GM12874 (cell line): ENCODE data around the gene PANK3.

ENCODE experiments used
- TF ChIP-seq, protein P1 (sequence below): IDR thresholded peaks from 2 replicates; pipeline ENCODE4 v1.5.1; 2011; ENCODE audit warnings: low read depth, mild to moderate bottlenecking, control low read depth, low read length, moderate library complexity; ENCODE audit not compliant: insufficient read depth

Gene PANK3

DNA sequence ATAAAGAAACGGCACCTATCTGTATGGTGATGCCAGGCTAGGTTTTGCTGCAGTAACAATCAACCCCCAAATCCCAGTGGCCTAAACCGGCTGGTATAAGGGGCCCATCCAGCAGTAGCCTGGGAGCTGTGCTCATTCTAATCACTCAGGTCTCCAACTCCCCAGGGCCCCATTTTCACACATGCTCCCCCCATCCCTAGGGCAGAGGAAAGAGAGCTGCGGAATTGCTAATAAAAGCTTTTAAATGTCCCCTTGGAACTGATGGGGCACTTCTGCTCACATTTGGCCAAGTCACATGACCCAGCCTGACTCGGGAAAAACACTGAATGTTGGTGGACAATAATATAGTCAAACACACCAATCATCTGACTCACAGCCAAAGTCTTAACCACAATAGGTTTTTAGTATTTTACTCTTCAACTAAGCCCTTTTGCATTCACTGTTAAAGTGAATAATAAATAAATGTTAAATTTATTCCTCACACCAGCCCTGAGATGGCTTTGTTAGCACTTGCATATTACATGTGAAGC, 48.5 kb downstream of the PANK3 start:
- TF ChIP-seq, protein P1, sequence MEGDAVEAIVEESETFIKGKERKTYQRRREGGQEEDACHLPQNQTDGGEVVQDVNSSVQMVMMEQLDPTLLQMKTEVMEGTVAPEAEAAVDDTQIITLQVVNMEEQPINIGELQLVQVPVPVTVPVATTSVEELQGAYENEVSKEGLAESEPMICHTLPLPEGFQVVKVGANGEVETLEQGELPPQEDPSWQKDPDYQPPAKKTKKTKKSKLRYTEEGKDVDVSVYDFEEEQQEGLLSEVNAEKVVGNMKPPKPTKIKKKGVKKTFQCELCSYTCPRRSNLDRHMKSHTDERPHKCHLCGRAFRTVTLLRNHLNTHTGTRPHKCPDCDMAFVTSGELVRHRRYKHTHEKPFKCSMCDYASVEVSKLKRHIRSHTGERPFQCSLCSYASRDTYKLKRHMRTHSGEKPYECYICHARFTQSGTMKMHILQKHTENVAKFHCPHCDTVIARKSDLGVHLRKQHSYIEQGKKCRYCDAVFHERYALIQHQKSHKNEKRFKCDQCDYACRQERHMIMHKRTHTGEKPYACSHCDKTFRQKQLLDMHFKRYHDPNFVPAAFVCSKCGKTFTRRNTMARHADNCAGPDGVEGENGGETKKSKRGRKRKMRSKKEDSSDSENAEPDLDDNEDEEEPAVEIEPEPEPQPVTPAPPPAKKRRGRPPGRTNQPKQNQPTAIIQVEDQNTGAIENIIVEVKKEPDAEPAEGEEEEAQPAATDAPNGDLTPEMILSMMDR, result no peak

DNA sequence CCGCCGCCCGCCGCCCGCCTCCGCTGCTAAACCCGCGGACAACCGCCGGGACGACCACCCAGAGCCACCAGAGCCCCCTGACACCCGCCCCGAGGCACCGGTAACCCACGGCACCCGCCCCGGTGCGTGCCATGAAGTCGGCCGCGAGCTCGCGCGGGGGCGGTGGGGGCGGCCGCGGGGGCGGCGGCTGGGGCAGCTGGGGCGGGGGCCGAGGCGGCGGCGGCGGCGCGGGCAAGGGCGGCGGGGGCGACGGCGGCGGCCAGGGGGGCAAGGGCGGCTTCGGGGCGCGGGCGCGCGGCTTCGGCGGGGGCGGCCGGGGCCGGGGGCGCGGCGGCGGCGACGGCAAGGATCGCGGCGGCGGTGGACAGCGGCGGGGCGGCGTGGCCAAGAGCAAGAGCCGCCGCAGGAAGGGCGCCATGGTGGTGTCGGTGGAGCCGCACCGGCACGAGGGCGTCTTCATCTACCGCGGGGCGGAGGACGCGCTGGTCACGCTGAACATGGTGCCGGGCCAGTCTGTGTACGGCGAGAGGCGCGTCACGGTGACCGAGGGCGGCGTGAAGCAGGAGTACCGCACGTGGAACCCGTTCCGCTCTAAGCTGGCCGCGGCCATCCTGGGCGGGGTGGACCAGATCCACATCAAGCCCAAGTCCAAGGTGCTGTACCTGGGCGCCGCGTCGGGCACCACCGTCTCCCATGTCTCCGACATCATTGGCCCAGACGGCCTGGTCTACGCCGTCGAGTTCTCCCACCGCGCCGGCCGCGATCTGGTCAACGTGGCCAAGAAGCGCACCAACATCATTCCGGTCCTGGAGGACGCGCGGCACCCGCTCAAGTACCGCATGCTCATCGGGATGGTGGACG, 49.6 kb downstream of the PANK3 start:
- TF ChIP-seq, protein P1, result no peak

DNA sequence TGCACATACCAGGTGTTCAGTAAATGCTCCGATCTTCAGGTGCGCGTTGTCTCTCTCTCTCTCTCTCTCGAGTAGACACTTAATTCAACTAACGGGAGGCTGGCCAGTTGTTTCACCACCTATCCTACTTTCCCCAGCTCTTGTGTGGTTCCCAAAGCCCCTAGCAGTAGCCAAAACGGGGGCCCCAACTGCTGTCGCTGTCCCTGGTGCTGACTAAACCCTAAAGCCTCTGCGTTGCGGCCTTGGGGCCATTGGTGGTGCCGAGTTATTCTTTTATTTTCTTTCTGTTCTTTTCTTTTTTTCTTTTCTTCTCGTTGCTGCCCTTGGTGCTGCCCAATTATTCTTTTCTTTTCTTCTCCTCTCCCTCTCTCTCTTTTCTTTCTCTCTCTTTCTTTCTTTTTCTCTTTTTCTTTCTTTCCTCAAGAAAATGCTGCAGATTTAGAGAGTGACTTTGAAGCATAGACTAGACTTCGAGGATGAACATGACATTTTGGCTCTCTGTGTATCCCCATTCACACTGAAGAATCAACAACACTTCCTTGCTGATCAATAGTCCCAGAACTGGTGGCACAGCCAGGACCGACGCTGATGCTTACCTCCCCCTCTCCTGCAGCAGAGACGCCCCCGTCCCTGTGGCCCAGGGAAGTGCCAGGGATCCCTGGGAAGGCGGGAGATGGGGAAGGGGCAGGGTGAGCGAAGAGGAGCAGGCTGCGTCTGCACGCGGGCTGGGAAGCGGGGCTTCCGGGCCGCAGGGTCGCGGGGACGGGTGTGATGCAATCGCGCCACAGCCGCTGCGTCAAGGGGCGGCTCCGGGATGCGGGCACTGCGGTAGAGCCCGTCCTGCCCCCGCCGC, 50.4 kb downstream of the PANK3 start, which contains the start of gene FBLL1:
FBLL1 (plus strand) TSS at position 785 of the 853 bp plus-strand sequence. CDS start 200 bp downstream, outside the sequence.
- TF ChIP-seq, protein P1, result no peak

- TF ChIP-seq, protein P1, result no peak
Observed at GRCh38 chr5:168527756-168528295, 51.3 kb downstream of the PANK3 start.

DNA sequence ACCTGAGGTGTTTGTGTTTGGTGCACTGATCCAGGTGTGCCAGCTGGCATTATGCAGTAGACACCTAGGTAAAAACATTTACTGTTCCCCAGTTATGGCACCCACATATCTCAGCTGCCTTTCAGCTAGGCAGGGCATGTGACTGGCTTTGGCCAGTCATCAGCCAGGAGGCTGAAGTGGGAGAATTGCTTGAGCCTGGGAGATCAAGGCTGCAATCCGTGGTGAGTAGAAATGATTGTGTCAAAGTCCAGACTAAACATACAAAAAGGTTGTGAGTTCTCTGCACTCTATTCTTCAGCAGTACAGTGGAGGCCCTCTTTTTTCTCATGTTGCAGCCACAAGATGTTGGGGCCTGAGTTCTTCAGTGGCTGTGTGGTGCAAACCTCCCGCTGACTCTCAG, 53.3 kb downstream of the PANK3 start:
- TF ChIP-seq, protein P1, result no peak

DNA sequence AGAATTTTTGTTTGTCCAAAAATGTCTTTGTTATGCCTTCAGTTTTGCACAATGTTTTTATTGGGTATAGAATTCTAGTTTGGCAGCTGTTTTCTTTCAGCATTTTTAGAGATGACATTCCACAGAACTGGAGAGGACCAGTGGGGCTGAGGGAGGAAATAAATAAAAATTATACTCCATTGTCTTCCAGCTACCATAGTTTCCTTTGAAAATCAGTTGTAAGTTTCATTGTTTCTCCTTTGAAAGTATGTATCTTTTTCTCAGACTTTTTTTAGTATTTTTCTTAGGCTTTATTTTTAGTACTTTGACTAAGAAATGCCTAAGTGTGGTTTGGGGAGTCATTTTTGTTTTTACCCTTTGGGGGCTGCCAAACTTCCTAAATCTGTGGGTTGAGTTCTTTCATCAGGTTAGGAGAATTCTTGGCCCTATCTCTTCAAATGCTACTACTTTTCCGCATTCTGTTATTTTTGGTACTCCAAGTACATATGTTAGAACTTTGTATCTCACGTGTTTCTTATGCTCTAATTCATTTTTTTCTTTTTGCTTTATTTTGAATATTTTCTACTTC, 65.2 kb downstream of the PANK3 start:
- TF ChIP-seq, protein P1, result no peak
